Activated CD4-positive, alpha-beta T cell treated with anti-CD3 and anti-CD28 coated beads, Interleukin-2, amount 50 U/mL, for 48 hours (primary cell): ENCODE measurements around the gene GIPC3.
"Not testable (repeated sequence)": the region's sequence is repeated elsewhere in the genome, so short reads cannot be mapped to it uniquely, and the experiment has no call there.

Source experiments
- DNase-seq, 2 experiments: peaks; one replicate each; pipeline ENCODE4 v3.0.0-alpha.2; 2020

Gene GIPC3

DNA sequence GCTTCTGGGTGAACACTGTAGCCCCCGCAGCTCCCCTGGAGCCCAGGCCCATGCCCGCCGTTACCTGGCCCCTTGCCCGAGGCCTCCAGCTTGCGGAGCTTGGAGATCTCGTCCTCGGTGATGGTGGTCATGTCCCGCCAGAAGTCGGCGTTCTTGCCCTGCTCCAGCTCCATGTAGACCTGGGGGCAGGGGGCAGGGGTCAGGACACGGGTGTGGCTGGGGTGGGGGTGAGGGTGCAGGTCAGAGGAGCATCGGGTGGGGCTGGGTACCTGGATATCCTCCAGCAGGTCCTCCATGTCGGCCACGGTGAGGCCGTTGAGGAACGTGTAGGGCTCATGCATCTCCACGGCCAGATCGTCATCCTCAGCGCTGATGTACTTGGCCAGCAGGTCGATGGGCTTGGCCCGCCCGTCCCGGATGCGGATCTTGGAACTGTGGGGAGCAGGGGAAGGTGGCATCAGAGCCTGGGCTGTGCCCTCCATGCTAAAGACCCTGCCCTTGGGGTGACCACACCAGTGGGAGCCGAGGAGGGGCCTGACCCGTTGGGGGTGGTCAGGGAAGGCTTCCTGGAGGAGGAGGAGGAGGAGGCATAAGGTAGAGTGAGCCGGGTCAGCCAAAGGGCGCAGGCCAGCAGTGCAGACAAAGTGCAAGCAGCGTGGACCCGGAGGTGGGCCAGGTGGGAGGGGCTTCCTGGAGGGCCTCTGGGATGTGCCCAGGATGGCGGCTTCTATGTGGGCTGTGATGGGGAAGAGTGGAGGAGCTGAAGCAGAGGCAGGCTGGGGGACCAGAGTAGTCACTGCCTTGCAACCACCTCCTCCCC is 33.7 kb downstream of the GIPC3 start:
- no peak for DNase-seq

DNA sequence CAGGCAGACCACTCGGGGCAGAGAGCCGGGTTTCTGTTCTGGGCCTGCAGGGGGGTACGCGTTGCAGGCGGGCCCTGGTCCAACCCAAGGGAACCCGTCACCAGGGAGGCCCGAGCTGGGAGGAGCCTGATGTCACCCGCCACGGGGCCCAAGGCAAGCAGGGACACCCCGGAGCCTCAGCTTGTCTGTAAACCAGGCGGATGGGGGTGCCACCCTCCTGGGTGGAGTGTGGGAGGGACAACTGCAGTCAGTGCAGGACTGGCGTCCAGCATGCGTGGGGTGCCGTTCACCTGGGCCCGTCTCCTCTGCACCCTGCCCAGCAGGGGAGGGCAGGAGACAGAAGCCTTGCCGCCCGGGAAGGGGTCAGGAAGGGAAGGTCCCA is 34.3 kb downstream of the GIPC3 start:
- DNase-seq: no peak

DNA sequence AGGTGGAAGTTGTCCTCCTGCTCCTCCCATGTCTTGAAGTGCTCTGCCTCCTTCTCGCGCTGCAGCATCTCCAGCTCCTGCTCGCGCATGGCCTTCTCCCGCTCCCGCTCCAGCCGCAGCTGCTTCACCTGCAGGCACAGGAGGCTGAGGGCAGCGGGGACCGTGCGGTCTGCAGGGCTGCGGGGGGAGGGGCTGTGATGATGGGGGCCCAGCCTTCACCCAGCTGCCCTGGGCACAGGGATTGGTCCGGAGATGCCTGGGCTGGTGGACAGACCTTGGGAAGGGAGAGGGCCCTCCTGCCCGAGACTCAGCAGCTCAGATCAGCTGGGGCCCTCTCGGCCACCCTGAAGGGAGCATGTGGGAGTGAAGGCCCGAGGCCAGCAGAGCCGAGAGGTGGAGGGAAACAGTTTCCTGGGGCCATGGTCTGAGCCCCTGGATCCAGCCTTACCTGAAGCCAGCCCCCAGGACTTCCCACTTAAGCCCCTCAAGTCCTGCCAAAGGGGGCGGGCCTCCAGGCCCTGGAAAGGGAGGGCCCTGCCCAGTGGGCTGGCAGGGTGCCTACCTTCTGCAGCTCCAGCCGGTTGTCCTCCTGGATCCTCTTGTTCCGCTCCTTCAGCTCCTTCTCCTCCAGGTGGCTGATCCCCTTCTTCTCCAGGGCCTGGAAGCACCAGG is 35.0 kb downstream of the GIPC3 start:
- no peak for DNase-seq

DNA sequence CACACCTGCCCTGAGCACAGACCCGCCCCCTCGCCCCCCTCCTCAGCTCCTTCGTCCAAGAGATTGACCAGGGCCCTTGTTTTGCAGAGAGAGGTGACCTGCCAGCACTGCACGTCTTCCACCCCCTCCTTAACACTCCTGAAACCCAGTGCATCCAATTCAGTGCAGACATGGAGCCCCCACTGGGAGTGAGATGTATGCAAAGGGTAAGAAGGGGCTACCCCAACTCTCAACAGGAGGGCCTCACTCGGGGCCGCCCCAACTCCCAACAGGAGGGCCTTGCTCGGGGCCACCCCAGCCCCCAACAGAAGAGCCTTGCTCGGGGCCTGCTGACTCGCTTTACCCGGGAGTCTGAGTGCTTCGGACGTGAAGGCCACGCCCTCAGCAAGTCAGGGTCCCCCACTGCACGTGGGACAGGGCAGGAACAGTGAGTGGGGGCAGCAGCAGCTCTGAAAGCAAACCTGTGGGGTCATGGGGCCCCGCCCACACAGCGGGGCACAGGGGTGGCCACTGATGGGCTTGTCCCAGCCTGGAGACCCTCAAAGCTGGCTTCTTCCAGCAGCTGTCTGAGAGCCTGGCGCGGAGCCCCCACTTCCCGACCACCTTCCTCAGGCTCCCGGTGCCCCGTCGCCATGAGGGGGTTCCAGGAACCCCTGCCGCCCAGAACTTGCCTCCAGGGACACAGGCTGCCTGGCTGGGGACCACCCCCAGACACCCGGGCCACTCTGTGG is 35.7 kb downstream of the GIPC3 start:
- DNase-seq: no peak

DNA sequence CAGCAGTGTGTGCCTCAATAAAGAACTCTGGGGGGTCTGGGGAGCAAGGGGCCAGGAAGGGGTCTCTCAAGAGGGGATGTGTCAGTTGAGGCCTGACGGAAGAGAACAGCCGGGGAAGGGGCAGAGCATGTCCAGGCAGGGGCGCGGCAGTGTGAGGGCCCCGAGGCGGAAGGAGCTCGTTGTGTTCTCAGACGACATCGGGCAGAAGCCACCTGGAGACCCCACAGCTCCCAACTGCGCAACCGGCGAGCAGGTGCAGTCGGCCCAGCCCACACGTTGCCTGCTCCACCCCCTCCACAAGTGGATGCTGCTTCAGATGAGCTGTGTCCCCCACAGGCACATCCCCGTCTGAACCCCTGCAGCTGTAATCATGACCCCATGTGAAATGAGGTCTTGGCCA is 36.4 kb downstream of the GIPC3 start:
- no peak for DNase-seq

DNA sequence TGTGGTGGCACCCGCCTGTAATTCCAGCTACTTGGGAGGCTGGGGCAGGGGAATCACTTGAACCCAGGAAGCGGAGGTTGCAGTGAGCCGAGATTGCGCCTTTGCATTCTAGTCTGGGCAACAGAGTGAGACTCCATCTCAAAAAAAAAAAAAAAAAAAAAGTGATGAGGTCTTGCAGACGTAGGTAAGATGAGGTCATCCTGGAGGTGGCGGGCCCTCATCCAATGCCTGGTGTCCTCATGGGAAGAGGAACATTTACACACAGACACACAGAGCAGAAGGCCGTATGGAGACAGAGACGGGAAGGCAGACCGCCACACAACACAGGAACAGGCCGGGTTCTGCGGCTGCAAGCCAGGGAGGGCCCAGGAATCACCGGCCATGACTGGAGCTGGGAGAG is 36.9 kb downstream of the GIPC3 start:
- no peak for DNase-seq

DNA sequence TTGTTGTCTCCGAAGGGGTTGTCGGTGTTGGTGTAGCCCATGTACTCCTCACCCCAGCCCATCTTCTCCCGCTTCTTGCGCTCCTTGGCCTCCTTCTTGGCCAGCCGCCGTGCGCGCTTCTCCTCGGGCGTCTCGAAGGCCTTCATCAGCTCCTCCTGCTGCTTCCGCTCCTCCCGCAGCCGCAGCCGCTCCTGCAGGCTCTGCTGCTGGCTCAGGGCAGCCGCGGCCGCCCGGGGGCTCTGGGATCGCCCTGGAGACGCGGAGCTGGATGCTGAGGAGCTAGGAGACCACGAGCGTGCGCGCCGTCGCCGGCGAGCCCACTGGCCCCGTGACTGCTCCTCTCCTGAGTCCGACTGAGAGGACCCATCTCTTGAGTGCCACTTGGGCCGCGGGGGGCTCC is 38.4 kb downstream of the GIPC3 start:
- no peak for DNase-seq

DNA sequence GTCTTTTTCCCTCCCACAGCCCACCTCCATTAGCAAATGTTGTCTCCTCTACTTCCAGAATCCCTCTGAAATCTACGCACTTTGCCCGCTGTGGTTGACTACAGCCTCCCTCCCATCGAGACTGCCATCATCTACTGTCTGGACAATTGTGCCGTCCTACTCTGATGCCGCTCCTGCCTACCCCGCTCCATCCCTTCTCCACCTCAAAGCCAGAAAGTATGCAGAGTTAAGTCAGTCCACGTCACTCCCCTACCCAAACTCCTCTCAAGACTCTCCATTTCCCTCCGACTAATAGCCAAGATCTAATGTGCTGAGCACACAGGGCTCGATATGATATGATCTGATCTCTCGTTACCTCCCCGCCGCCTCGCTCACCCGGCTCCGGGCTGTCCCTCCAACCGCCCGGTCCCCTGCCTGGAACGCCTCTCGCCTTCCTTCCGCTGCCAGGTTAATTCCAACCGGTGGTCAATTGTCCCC is 40.8 kb downstream of the GIPC3 start:
- DNase-seq: no peak

DNA sequence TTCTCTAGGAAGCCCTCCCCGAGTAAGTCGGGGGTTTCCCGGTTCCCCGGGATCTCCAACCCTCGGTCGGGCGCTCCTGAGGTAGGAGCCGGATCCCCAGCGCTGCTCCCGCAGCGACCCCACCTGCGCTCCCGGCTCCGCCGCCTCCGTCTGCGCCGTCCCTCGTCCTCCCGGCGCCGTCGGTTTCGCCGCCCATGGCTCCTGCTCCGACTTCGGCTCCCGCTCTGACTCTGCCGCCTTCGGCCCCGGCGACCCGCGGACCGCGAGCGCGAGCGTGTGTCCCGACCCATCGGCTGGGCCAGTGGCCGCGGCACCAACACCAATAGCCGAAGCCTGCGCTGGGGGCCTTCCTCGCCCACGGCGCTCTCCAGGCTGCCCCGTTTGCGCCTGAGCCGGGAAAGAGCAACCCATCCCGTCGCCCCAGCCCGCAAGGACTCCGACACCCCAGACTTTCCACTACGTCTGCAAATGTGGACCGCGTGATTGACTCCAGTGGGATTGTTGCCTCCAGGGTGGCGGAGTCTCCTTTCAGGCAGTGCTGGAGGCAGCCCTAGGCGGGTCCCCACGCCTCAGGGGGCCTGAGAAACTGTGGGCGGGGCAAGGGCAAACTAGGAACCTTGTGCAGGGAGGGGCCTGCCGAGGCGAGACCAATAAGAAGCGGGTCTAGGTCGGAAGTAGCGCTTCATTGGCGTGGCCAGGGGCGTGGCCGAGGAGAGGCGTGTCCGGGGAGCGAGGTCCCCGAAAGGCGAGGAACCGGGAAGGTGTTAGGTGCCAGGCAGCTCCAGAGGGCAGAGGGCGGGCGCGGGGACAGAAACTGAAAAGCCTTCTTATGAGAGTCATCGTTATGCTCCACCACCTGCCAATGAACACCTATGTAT is 41.4 kb downstream of the GIPC3 start, which contains the start of gene CACTIN:
Gene CACTIN, minus strand, starts transcription at position 318 of the 878 bp plus-strand sequence. Its CDS starts 28 bp downstream, at position 290.
- DNase-seq: peak; percentile 99 to 100

DNA sequence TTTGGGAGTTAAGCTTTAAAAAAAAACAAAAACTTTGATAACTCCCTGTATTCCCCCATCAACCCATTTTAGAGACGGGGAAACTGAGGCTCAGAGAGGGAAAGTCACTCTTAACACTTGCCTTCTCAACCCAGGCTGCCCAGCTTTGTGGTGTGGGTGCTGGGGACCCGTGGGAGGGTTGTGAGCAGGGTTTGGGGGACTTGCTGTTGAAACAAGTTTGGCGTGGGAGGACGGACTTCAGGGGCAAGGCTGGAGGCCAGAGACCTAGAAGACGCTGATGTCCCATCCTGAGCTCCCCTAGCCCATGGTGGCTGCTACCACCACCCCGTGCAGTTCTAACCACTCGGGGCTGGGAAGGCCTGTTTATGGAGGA is 42.1 kb downstream of the GIPC3 start:
- DNase-seq: no peak

DNA sequence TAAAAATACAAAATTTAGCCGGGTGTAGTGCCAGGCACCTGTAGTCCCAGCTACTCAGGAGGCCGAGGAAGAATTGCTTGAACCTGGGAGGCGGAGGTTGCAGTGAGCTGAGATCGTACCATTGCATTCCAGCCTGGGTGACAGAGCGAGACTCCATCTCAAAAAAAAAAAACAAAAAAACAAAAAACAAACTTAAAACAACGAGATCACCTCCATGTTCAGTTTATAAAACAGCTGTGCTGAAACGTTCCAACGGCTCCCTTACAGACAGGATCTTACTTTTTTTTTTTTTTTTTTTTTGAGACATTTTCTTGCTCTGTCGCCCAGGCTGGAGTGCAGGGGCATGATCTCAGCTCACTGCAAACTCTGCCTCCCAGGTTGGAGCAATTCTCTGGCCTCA is 43.5 kb downstream of the GIPC3 start:
- not testable (repeated sequence) for DNase-seq

DNA sequence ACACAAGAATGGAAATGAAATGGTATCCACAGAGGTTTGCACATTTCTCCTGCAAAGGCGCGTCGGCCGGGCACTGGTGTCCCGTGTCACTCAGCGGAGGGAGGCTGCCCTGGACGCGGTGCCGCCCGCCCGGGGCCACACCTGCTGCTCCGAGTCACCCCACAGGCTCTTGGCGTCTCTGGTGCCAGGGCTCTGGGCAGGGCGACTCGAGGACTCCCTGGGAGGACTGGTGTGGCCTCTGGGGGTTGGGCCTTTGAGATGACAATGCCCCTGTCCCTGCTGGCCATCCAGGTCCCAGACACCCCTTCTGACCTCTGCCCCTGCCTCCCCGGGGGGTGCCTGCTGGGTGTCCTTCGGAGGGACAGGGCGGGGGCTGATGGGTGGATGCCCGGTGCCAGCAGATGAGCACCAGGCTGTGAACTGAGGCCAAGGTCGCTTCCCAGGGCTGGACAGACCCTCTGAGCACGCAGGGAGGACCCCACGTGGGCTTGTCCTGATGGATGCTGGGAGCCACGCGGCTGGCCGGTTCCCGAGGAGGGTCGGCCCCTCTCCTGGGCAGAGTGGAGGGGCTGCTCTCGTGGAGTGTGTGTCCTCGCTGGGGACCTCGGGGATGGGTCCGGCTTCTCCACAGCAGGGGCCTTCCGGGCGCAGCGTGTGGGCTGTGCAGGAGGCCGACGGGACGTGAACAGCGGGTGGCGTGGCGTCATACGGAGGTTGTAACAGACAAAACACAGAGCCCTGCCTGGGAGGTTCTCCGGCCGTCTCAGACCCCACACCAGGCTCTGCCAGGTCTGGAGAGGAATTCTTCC is 46.0 kb downstream of the GIPC3 start:
- no peak for DNase-seq

DNA sequence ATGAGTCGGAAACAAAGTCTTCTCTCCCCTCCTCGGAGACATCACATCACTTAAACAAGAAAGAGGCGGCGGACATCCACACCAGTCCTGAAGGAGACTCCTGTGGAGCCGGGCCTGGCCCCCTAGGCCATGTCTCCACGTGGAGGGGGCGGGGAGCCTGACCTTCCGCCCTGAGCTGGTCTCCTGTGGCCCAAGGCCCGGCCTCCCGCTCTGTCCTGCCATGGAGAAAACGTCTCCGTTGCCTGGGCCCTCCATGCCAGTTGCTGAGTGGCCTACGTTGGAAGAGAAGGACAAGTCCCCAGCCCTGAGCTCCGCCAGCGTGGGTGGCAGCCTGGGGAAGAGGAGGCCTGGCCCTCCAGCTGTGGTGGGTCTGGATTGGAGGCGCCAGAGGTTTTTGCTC is 46.8 kb downstream of the GIPC3 start:
- no peak for DNase-seq

DNA sequence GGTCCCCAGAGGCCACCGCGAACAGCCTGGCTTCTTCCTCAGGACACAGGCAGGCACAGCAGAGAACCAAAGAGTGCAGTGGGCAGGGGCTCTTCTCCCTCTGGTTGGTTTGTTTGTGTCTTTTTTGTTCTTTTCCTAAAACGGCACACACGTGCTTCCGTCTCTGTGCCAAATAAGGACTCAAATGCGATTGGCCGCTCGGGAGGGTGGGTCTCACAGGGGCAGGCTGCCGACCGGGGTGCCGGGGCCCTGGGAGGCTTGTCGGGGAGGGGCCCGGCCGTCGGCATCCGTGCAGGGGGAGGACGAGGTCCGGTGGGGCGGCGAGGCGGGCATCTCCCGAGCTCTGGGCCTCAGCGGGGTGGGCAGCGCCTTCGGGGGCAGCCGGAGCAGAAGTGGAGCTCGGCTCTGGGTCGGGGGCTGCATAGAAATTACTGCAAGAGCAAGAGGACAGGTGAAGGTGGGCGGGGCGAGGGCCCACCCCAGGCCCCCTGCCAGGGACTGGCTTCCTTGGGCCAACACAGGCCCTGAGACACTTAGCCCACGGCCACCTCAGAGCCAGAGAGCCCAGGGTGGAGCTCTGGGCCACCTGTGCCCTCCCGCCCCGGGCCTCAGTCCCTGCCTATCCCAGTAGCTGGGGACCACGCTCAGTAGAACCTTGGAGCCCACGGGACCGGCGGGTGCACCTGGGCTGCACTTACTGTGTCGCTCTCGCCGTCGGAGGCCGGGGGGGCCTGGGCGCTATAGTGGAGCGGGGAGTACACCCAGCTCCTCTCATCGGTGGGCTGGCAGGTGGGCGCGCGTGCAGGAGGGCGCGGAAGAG is 47.7 kb downstream of the GIPC3 start:
- DNase-seq: no peak

DNA sequence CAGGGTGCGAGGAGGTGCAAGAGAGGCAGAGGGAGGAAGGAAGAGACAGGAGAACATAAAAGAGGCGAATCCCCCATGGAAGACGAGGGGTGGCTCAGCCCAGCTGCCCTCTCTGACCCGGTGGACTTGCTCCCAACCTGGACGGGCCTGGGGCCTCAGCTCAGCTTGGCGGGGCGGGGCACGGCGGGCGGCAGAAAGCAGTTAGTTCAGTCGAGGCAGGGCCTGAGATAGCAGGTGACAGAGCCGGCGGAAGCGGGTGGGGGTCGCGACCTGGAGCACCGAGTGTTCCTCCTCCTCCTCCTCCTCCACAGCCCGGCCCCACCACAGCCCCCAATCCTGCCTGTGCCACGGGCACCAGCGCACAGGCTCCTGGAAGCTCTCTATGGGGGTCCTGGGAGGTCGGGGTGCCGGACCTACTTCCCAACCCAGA is 48.3 kb downstream of the GIPC3 start:
- DNase-seq: no peak

DNA sequence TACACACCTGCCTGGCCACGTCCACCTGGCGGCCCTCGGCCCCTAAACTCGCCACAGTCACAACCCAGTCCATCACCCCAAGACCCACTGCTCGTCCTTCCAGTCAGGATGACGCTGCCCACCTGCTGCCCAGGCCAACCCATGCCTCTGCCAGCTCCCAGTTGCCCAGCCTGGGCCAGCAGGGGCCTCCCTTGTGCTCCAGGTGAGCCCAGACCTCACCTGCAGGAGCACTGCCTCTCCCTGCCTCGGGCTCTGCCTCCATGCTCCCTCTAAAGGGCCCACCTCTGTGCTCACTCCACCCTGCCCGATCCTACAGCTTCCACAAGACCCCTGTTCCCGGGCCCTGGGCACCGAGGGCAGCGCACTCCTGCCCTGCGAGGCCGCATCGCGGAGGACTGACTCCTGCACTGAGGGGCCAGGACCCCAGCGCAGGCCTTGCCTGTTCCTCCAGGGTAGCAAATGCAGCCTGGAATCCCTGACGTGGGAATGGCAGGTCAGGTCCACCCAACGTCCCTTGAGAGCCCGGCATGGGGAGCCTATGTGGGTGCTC is 49.3 kb downstream of the GIPC3 start:
- no peak for DNase-seq

DNA sequence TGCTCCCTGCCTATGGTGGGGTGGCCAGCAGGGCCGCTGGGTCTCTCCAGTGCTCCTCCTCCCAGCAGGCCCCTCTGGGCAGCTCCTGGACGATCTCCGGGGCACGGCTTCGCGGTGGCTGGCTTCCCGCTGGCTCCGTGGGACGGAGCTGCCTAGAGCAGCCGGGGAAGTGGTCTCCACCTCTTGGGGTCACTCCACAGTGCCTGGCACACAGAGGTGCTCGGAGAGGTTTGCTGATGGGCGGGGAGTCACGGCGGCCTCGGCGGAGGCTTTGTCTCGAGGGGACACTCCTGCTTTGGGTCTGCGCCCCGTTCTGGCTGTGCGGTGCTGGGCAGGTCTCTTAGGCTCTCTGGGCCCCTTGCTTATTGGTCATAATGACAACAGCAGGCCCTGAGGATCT is 51.2 kb downstream of the GIPC3 start:
- no peak for DNase-seq

DNA sequence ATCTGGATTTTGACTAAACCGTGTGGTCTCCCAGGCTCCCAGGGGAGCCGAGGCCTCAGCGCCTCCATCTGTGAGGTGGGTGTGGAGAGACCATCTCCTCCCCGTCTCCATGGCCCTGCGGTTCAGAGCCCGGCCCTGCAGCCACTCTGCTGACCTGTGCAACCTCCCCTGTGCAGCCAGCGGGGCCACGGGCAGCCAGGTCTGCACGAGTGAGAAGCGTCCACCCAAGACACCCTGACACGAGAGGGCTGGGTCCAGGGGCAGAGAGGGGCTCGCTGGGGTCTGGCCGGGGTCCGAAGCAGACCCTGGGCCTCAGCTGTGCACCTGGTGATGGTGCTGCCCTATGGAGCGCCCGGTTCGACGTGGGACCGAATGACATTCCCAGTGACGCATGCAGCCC is 51.7 kb downstream of the GIPC3 start:
- no peak for DNase-seq

DNA sequence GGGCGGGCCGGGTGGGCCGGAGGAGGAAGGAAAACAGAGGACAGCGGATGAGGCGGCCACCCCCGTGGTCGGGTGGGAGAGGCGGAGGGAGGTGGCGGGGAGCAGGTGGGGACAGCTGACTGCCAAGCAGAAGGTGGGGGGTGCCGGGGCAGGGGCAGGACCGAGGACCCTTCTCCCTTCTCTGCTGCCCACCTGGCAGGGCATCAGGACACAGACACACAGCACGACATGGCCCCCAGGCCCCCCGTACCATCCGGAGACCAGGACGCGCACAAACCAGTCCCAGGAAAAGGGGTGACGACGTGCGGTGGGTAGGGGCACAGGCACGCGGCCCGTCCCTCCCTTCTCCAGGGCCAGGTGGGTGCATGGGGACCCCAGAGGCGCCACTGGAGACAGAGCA is 52.3 kb downstream of the GIPC3 start:
- no peak for DNase-seq
